Gastrocnemius medialis (tissue), 4 donors: ENCODE results near the gene CPVL. TPM values are rescaled to one million over a fixed set of nuclear protein-coding genes. Genes with fewer than 3 reads are reported as not detected.
A peak's percentile ranks its signal among the peaks of the same experiment; 100 is the strongest.

ENCODE experiments used
- ATAC-seq, 2 donors: fragments of 150-250 bp; one replicate each; pipeline ENCODE4 v1.9.1; 2016
- DNase-seq, 2 donors: peaks; one replicate each; pipeline ENCODE4 v3.0.0-alpha.2; 2019
- H3K27ac ChIP-seq, 4 donors: fragments of 200-600 bp; sonication (generic); 1 replicate in 1 of 4; 2 replicates in 3 of 4; pipeline ENCODE4 v1.5.1; 2016 to 2018; ENCODE audit warnings: mild to moderate bottlenecking in 2 of 4, moderate library complexity in 1 of 4
- H3K27me3 ChIP-seq, 3 donors: fragments of 200-600 bp; sonication (generic) in 2 of 3; 1 replicate in 1 of 3; 2 replicates in 2 of 3; pipeline versions ENCODE4 v1.5.1 to v1.6.0; 2016 to 2019; ENCODE audit warnings: mild to moderate bottlenecking in 1 of 3, moderate library complexity in 1 of 3
- H3K36me3 ChIP-seq, 2 donors: fragments of 200-600 bp; sonication (generic) in 1 of 2; one replicate each; pipeline ENCODE4 v1.5.1; 2017 to 2018
- H3K4me1 ChIP-seq, 2 donors: fragments of 200-600 bp; sonication (generic) in 1 of 2; one replicate each; pipeline ENCODE4 v1.5.1; 2016 to 2017; ENCODE audit warnings: mild to moderate bottlenecking in 2 of 2
- H3K4me3 ChIP-seq, 4 donors: fragments of 200-600 bp; sonication (generic) in 3 of 4; 1 replicate in 1 of 4; 2 replicates in 3 of 4; pipeline ENCODE4 v1.5.1; 2016 to 2019; ENCODE audit warnings: mild to moderate bottlenecking in 2 of 4
- H3K9me3 ChIP-seq, 3 donors: fragments of 200-600 bp; sonication (generic) in 2 of 3; 1 replicate in 1 of 3; 2 replicates in 2 of 3; pipeline ENCODE4 v1.5.1; 2016 to 2019
- POLR2A ChIP-seq, 2 donors: fragments of 450-650 bp; IDR thresholded peaks; one replicate each; pipeline ENCODE4 v1.6.1; 2017; ENCODE audit warnings: antibody characterized with exemption in 2 of 2, mild to moderate bottlenecking in 2 of 2, moderate library complexity in 2 of 2
- in situ Hi-C, 4 donors: fragments of 200-750 bp; cut with MboI; loops; one replicate each; pipeline versions ENCODE4 v1.15.0 to v1.8.0; 2017; ENCODE audit warnings: low sequenced_read_pairs in 4 of 4
- intact Hi-C: fragments of 100-400 bp; cut with DNase I; formaldehyde crosslinking; loops from one replicate; pipeline ENCODE4 v1.15.1; 2023; ENCODE audit warnings: low total_unique reads
- total RNA-seq, 4 donors: library from RNA; depleted of rRNA; stranded (reverse); fragments of >200 nt; gene quantifications; one replicate each; pipeline versions ENCODE4 v1.1.0 to v1.2.3, GENCODE V29; 2016
- TF ChIP-seq, protein P1 (sequence below), 5 experiments: fragments of 450-650 bp in 3 of 5; fragments of 200-600 bp in 2 of 5; sonication (generic) in 2 of 5; IDR thresholded peaks in 4 of 5; conservative IDR thresholded peaks in 1 of 5; 1 replicate in 4 of 5; 2 replicates in 1 of 5; pipeline ENCODE4 v1.5.1; 2016 to 2019; ENCODE audit warnings: antibody characterized with exemption in 5 of 5, mild to moderate bottlenecking in 3 of 5, moderate library complexity in 3 of 5

The CPVL gene
- total RNA-seq, 4 donors from 2014 or later, result 5.6 to 11.8 (median 6.2) TPM

GRCh38 chr7:29177963-29178600, 31.7 kb upstream of the CPVL start:
- Histone ChIP-seq H3K4me1 (no peaks in the 10 kb centered on the region), H3K36me3 (no peaks in the 10 kb centered on the region), H3K27me3 (no peaks in the 10 kb centered on the region), H3K4me3 (no peak overlapping the region), H3K27ac (peak overlapping the region in 2 of 4 donors; percentile 20 to 29), H3K9me3 (no peaks in the 10 kb centered on the region)
- intact Hi-C loops, result no loop called here
- TF ChIP-seq, protein P1, sequence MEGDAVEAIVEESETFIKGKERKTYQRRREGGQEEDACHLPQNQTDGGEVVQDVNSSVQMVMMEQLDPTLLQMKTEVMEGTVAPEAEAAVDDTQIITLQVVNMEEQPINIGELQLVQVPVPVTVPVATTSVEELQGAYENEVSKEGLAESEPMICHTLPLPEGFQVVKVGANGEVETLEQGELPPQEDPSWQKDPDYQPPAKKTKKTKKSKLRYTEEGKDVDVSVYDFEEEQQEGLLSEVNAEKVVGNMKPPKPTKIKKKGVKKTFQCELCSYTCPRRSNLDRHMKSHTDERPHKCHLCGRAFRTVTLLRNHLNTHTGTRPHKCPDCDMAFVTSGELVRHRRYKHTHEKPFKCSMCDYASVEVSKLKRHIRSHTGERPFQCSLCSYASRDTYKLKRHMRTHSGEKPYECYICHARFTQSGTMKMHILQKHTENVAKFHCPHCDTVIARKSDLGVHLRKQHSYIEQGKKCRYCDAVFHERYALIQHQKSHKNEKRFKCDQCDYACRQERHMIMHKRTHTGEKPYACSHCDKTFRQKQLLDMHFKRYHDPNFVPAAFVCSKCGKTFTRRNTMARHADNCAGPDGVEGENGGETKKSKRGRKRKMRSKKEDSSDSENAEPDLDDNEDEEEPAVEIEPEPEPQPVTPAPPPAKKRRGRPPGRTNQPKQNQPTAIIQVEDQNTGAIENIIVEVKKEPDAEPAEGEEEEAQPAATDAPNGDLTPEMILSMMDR (IDR thresholded peaks at IDR 0.05 in 4 of 5, conservative IDR thresholded peaks at IDR 0.05 in 1 of 5), result no peak
- no peak for TF ChIP-seq POLR2A (IDR thresholded peaks at IDR 0.05)
- DNase-seq, result peak; percentile 32 to 35
- in situ Hi-C loops, result loop anchor here in 1 of 4 donors (25.0 kb wide), 1 partner anchor 234 kb away; no protein-coding TSS in a partner anchor
- peak; percentile 56 to 72 for ATAC-seq

DNA sequence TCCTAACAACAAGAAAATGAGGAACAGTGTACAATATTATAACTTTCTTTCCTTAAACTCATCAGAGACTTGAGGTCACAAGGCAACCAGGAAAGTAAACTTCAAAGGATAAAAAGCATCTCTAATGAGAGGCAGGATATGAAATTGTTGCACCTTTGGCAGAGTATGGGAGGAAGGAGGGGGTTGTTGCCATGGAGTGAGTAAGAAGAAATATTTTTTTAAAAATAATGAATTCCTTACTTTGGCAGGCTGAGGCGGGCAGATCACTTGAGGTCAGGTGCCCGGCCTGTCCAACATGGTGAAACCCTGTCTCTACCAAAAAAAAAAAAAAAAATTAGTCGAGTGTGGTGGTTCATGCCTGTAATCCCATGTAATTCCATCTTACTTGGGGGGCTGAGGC, 27.1 kb upstream of the CPVL start:
- Histone ChIP-seq H3K27me3 (no peaks in the 10 kb centered on the region), H3K27ac (no peak overlapping the region), H3K9me3 (no peaks in the 10 kb centered on the region), H3K4me3 (no peak overlapping the region), H3K4me1 (no peaks in the 10 kb centered on the region), H3K36me3 (no peaks in the 10 kb centered on the region)
- TF ChIP-seq, protein P1 (IDR thresholded peaks at IDR 0.05 in 4 of 5, conservative IDR thresholded peaks at IDR 0.05 in 1 of 5), result no peak
- TF ChIP-seq POLR2A (IDR thresholded peaks at IDR 0.05), result no peak
- ATAC-seq, result no peak
- in situ Hi-C loops, result no loop called here
- intact Hi-C loops, result no loop called here
- no peak for DNase-seq

DNA sequence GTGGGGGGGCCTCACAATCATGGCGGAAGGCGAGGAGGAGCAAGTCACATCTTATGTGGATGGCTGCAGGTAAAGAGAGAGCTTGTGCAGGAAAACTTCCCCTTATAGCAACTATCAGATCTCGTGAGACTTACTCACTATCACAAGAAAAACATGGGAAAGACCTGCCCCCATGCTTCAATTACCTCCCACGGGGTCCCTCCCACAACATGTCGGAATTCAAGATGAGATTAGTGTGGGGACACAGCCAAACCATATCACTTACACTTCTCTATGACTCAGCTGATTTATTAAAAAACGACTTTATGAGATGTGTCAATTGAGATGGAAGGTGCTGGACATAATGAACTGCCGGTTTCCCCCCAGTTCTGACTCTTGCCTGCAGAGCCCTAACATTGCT, 24.4 kb upstream of the CPVL start:
- Histone ChIP-seq H3K36me3 (no peaks in the 10 kb centered on the region), H3K4me3 (no peak overlapping the region), H3K4me1 (no peaks in the 10 kb centered on the region), H3K27me3 (no peaks in the 10 kb centered on the region), H3K9me3 (no peaks in the 10 kb centered on the region), H3K27ac (no peak overlapping the region)
- DNase-seq, result no peak
- TF ChIP-seq, protein P1 (IDR thresholded peaks at IDR 0.05 in 4 of 5, conservative IDR thresholded peaks at IDR 0.05 in 1 of 5), result no peak
- TF ChIP-seq POLR2A (IDR thresholded peaks at IDR 0.05), result no peak
- intact Hi-C loops, result no loop called here
- in situ Hi-C loops, result no loop called here
- no peak for ATAC-seq

GRCh38 chr7:29167721-29168120, 21.4 kb upstream of the CPVL start:
- Histone ChIP-seq H3K36me3 (no peaks in the 10 kb centered on the region), H3K27ac (no peak overlapping the region), H3K27me3 (no peaks in the 10 kb centered on the region), H3K4me1 (no peaks in the 10 kb centered on the region), H3K9me3 (no peaks in the 10 kb centered on the region), H3K4me3 (no peak overlapping the region)
- intact Hi-C loops, result no loop called here
- no peak for TF ChIP-seq POLR2A (IDR thresholded peaks at IDR 0.05)
- in situ Hi-C loops, result no loop called here
- DNase-seq (no peak), ATAC-seq (no peak)

- no peaks in the 10 kb centered on the region for H3K36me3 ChIP-seq
- in situ Hi-C loops, result no loop called here
- ATAC-seq, result no peak
- H3K4me1 ChIP-seq, result no peaks in the 10 kb centered on the region
- H3K27ac ChIP-seq, result no peak overlapping the region
- DNase-seq, result no peak
- H3K27me3 ChIP-seq, result no peaks in the 10 kb centered on the region
- intact Hi-C loops, result no loop called here
- H3K9me3 ChIP-seq, result no peaks in the 10 kb centered on the region
- H3K4me3 ChIP-seq, result no peak overlapping the region
- no peak for TF ChIP-seq POLR2A (IDR thresholded peaks at IDR 0.05)
- TF ChIP-seq, protein P1 (IDR thresholded peaks at IDR 0.05 in 4 of 5, conservative IDR thresholded peaks at IDR 0.05 in 1 of 5), result no peak
Measured at GRCh38 chr7:29163854-29164253, 17.5 kb upstream of the CPVL start.
